ENCODE results near the gene DUSP12. TPM values are rescaled to one million over a fixed set of nuclear protein-coding genes. Genes with fewer than 3 reads are reported as not detected.

The DUSP12 gene
- total and polyA plus RNA-seq, 9 of the 15 experiments (the other 6 are each of a cell fraction or from before 2014, with no cell fraction given), result 10.4 to 81.4 (median 43.6) TPM

DNA sequence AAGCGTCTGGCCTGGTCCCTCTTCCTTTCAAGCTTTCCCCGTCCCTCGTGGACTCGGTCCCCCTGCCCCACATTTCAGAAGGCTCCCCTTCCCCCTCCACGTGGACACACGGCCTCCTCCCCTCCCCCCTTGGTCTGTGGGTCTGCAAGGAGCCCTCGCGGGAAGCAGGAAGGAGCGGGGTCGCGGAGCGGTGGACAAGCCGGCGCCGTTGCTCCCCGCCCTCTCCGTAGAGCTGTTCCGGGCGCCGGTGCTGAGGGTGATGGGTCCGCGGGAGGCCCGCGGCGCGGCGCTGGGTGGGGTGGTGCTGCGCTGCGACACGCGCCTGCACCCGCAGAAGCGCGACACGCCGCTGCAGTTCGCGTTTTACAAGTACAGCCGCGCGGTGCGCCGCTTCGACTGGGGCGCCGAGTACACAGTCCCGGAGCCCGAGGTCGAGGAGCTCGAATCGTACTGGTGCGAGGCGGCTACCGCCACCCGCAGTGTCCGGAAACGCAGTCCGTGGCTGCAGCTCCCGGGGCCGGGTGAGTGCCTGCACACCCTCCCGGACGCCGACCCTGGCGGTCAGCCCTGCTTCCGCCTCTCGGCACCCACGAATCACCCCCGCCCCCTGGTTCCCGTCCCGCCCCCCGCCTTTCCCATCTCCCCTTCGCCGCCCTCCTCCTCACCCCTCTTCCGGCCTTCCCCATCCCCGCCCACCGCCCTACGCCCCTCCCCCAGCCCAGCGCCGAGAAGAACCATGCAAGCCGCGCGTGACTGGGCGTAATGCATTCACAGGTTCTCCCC is 22.9 kb upstream of the DUSP12 start (continued):
- TF ChIP-seq E4F1 (CRISPR knock-in tag; IDR thresholded peaks at IDR 0.05; ENCODE audit: borderline replicate concordance) (no peak), ZFP1 (CRISPR knock-in tag; IDR thresholded peaks at IDR 0.05) (0 out of 2 replicates have a peak, but pooled peaks have one; percentile 25), SMAD4 (CRISPR knock-in tag; conservative IDR thresholded peaks at IDR 0.05) (peak; percentile 58), PML (IDR thresholded peaks at IDR 0.05; ENCODE audit: low read length) (peak; percentile 1; the same call in 1 of the 2 replicates), STAT5B (CRISPR knock-in tag; IDR thresholded peaks at IDR 0.05) (no peak), SNRNP70 (optimal IDR thresholded peaks at IDR 0.05; ENCODE audit: low read depth, low read length) (no peak), ZBTB11 (CRISPR knock-in tag; IDR thresholded peaks at IDR 0.05) (peak in 2 of 3 experiments; percentile 73 to 92; a peak in 4 of 6 replicates), TAL1 (IDR thresholded peaks at IDR 0.05) (no peak), SRSF1 (IDR thresholded peaks at IDR 0.05; ENCODE audit: low read depth, low read length) (no peak; the same call in 1 of the 2 replicates), SMARCE1 (IDR thresholded peaks at IDR 0.05) (no peak), ZNF224 (CRISPR knock-in tag; IDR thresholded peaks at IDR 0.05) (no peak), ID3 (CRISPR knock-in tag; IDR thresholded peaks at IDR 0.05) (no peak), ID3 (tag; IDR thresholded peaks at IDR 0.05) (no peak), KDM5B (IDR thresholded peaks at IDR 0.05; ENCODE audit: insufficient replicate concordance, low read depth, low read length) (peak; percentile 76), ZNF282 (CRISPR knock-in tag; IDR thresholded peaks at IDR 0.05) (no peak), HDAC8 (tag; IDR thresholded peaks at IDR 0.05) (no peak), CHD4 (IDR thresholded peaks at IDR 0.05; ENCODE audit: insufficient read depth, insufficient replicate concordance, low read depth, low read length, poor library complexity, severe bottlenecking) (no peak), HDAC6 (IDR thresholded peaks at IDR 0.05; ENCODE audit: low read depth, low read length) (no peak), TRIM28 (IDR thresholded peaks at IDR 0.05) (no peak), SETDB1 (IDR thresholded peaks at IDR 0.05; ENCODE audit: low read length) (no peak), GTF2F1 (IDR thresholded peaks at IDR 0.05; ENCODE audit: low read depth, low read length) (no peak), NR3C1 (CRISPR knock-in tag; IDR thresholded peaks at IDR 0.05) (no peak), PCBP1 (IDR thresholded peaks at IDR 0.05; ENCODE audit: low read depth, low read length, poor library complexity, severe bottlenecking) (peak; percentile 80)
